GM12864 (cell line): ENCODE results near the gene CFAP99.

Experiments
- DNase-seq: peaks from one replicate; pipeline ENCODE4 v3.0.0-alpha.2; 2011; ENCODE audit warnings: low read depth
- H3K4me3 ChIP-seq: 2 replicates; pipeline ENCODE4 v1.5.1; 2011; ENCODE audit warnings: mild to moderate bottlenecking, low read depth, low read length, control low read depth
- CTCF ChIP-seq: IDR thresholded peaks from 2 replicates; pipeline ENCODE4 v1.5.1; 2011; ENCODE audit warnings: low read depth, mild to moderate bottlenecking, moderate library complexity, low read length, control low read depth, inconsistent platforms; ENCODE audit errors: missing control alignments

The CFAP99 gene

GRCh38 chr4:2406406-2406805 lies 12.3 kb upstream of the CFAP99 start:
- TF ChIP-seq CTCF = no peak
- no peak overlapping the region for H3K4me3 ChIP-seq
- DNase-seq = no peak

- TF ChIP-seq CTCF = no peak
- no peak overlapping the region for H3K4me3 ChIP-seq
- DNase-seq = no peak
Observed at GRCh38 chr4:2406920-2407319, 11.8 kb upstream of the CFAP99 start.

GRCh38 chr4:2407991-2408342 lies 10.8 kb upstream of the CFAP99 start:
- H3K4me3 ChIP-seq = no peak overlapping the region

GRCh38 chr4:2408401-2408958 lies 10.3 kb upstream of the CFAP99 start:
- H3K4me3 ChIP-seq = no peak overlapping the region
- TF ChIP-seq CTCF = no peak
- no peak for DNase-seq

More at GRCh38 chr4:2407991-2408342, 10.8 kb upstream of the CFAP99 start:
- no peak for TF ChIP-seq CTCF
- DNase-seq = no peak

- TF ChIP-seq CTCF = no peak
- H3K4me3 ChIP-seq = no peak overlapping the region
- no peak for DNase-seq
Observed at GRCh38 chr4:2408976-2409375, 9.8 kb upstream of the CFAP99 start.

- TF ChIP-seq CTCF = no peak
- H3K4me3 ChIP-seq = no peak overlapping the region
- DNase-seq = no peak
Observed at GRCh38 chr4:2409381-2409783, 9.4 kb upstream of the CFAP99 start.

GRCh38 chr4:2411786-2412510 lies 6.8 kb upstream of the CFAP99 start:
- DNase-seq = peak; percentile 52
- peak overlapping the region; percentile 50 for H3K4me3 ChIP-seq
- TF ChIP-seq CTCF = no peak
